Testis (tissue), 2 donors: ENCODE data around the gene ROMO1.

ENCODE experiments used
- CTCF ChIP-seq, 3 experiments: fragments of 450-650 bp in 2 of 3; fragments of 200-600 bp in 1 of 3; sonication (generic) in 1 of 3; IDR thresholded peaks; one replicate each; pipeline ENCODE4 v1.5.1; 2016 to 2019; ENCODE audit warnings: antibody characterized with exemption in 3 of 3, mild to moderate bottlenecking in 2 of 3, moderate library complexity in 1 of 3
- POLR2A ChIP-seq: fragments of 450-650 bp; IDR thresholded peaks from one replicate; pipeline ENCODE4 v1.6.1; 2017; ENCODE audit warnings: antibody characterized with exemption, mild to moderate bottlenecking, moderate library complexity

GRCh38 chr20:35720165-35721123 is 21.2 kb downstream of the ROMO1 start:
- TF ChIP-seq CTCF (IDR thresholded peaks at IDR 0.05) = no peak
- no peak for TF ChIP-seq POLR2A
